Tibial nerve (tissue), 3 donors: ENCODE data around the gene THY1.

Experiments used
- CTCF ChIP-seq, 5 experiments: fragments of 200-600 bp in 3 of 5; fragments of 450-650 bp in 2 of 5; sonication (generic) in 3 of 5; IDR thresholded peaks; one replicate each; pipeline ENCODE4 v1.5.1; 2016 to 2019; ENCODE audit warnings: antibody characterized with exemption in 5 of 5, mild to moderate bottlenecking in 3 of 5, moderate library complexity in 2 of 5
- POLR2A ChIP-seq, 2 donors: fragments of 450-650 bp; IDR thresholded peaks; one replicate each; pipeline ENCODE4 v1.6.1; 2017; ENCODE audit warnings: antibody characterized with exemption in 2 of 2, mild to moderate bottlenecking in 2 of 2, moderate library complexity in 2 of 2

GRCh38 chr11:119397740-119398139 lies 25.2 kb downstream of the THY1 start:
- TF ChIP-seq POLR2A (IDR thresholded peaks at IDR 0.05), result no peak
- TF ChIP-seq CTCF (IDR thresholded peaks at IDR 0.05), result no peak
